BLaER1 (cell line): Measurements from ENCODE around the gene SMURF2.

ENCODE experiments used
- H3K27ac ChIP-seq: shearing (Covaris generic); formaldehyde crosslinking; 2 replicates; pipeline ENCODE4 v1.8.1; 2022
- H3K27me3 ChIP-seq: shearing (Covaris generic); formaldehyde crosslinking; 2 replicates; pipeline ENCODE4 v1.8.1; 2022
- H3K36me3 ChIP-seq: shearing (Covaris generic); formaldehyde crosslinking; 2 replicates; pipeline ENCODE4 v1.8.1; 2022
- H3K4me1 ChIP-seq: shearing (Covaris generic); formaldehyde crosslinking; 2 replicates; pipeline ENCODE4 v1.8.1; 2022
- H3K4me2 ChIP-seq: shearing (Covaris generic); formaldehyde crosslinking; 2 replicates; pipeline ENCODE4 v1.8.1; 2022
- H3K4me3 ChIP-seq: shearing (Covaris generic); formaldehyde crosslinking; 2 replicates; pipeline ENCODE4 v1.8.1; 2022
- H3K9ac ChIP-seq: shearing (Covaris generic); formaldehyde crosslinking; 2 replicates; pipeline ENCODE4 v1.8.1; 2022
- H3K9me3 ChIP-seq: shearing (Covaris generic); formaldehyde crosslinking; 2 replicates; pipeline ENCODE4 v1.8.1; 2022
- H4K20me1 ChIP-seq: shearing (Covaris generic); formaldehyde crosslinking; 2 replicates; pipeline ENCODE4 v1.8.1; 2022
- Cebpa-rat ChIP-seq: shearing (Covaris generic); IDR thresholded peaks from 2 replicates; pipeline ENCODE4 v1.8.1; 2022

SMURF2 gene

GRCh38 chr17:64661976-64662773 is at the start of gene SMURF2:
Gene SMURF2, minus strand, starts transcription at chr17:64662307. Its CDS starts 427 bp downstream, at chr17:64661880.
- no peak for TF ChIP-seq Cebpa-rat
- Histone ChIP-seq H4K20me1 (peaks cover 43% of the 10 kb centered on the region), H3K9me3 (no peaks in the 10 kb centered on the region), H3K27me3 (no peaks in the 10 kb centered on the region), H3K27ac (peak within 1 kb of the TSS; percentile 95), H3K36me3 (peaks cover 7% of the 10 kb centered on the region; the same call in 1 of the 2 replicates), H3K9ac (peak within 1 kb of the TSS; percentile 92), H3K4me3 (peak within 1 kb of the TSS; percentile 82), H3K4me2 (peak within 1 kb of the TSS; percentile 95), H3K4me1 (peaks cover 19% of the 10 kb centered on the region)

DNA sequence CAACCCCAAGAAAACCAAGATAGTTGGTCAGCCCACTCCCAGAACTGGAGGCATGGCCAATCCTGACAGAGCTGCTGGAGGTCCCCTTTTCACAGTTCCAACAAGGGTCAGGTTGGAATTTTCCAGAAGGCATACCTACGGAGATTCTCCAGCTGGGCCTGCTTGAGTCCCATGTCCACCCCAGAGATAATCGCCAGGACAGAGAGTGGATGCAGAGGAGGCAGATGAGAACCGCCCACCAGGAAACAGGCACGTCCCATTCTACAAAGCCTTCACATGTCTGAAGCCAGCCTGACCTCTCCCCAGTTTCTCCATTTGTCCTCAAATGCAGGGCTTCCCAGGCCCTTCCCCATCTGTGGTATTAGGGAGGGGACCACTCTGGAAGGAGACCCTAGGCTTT is 47.4 kb upstream of the SMURF2 start:
- Histone ChIP-seq H3K4me3 (peak overlapping the region; percentile 23; the same call in 1 of the 2 replicates), H4K20me1 (no peaks in the 10 kb centered on the region), H3K27me3 (no peaks in the 10 kb centered on the region), H3K9ac (peak overlapping the region; percentile 35; the same call in 1 of the 2 replicates), H3K27ac (peak overlapping the region; percentile 63), H3K4me2 (peak overlapping the region; percentile 85), H3K36me3 (no peaks in the 10 kb centered on the region), H3K9me3 (no peaks in the 10 kb centered on the region), H3K4me1 (peaks cover 77% of the 10 kb centered on the region)
- no peak for TF ChIP-seq Cebpa-rat

GRCh38 chr17:64707050-64707591 is 45.0 kb upstream of the SMURF2 start:
- no peak overlapping the region for H3K27ac ChIP-seq
- H4K20me1 ChIP-seq: no peaks in the 10 kb centered on the region
- peak overlapping the region; percentile 85 for H3K4me2 ChIP-seq
- H3K4me1 ChIP-seq: peaks cover 55% of the 10 kb centered on the region
- no peak overlapping the region for H3K4me3 ChIP-seq
- no peaks in the 10 kb centered on the region for H3K27me3 ChIP-seq
- no peak for TF ChIP-seq Cebpa-rat
- no peak overlapping the region for H3K9ac ChIP-seq
- no peaks in the 10 kb centered on the region for H3K36me3 ChIP-seq
- no peaks in the 10 kb centered on the region for H3K9me3 ChIP-seq

- H3K4me2 ChIP-seq: peak overlapping the region; percentile 85; the same call in 1 of the 2 replicates
These were observed 44.3 kb upstream of the SMURF2 start for GRCh38 chr17:64706224-64707049.

GRCh38 chr17:64702815-64703214 is 40.7 kb upstream of the SMURF2 start:
- Histone ChIP-seq H3K36me3 (no peaks in the 10 kb centered on the region), H3K4me2 (no peak overlapping the region), H3K4me1 (peaks cover 18% of the 10 kb centered on the region), H4K20me1 (no peaks in the 10 kb centered on the region), H3K27me3 (no peaks in the 10 kb centered on the region), H3K4me3 (no peak overlapping the region), H3K9me3 (no peaks in the 10 kb centered on the region), H3K27ac (no peak overlapping the region), H3K9ac (no peak overlapping the region)
- no peak for TF ChIP-seq Cebpa-rat

More at GRCh38 chr17:64706224-64707049, 44.3 kb upstream of the SMURF2 start:
- TF ChIP-seq Cebpa-rat: no peak
- no peak overlapping the region for H3K4me3 ChIP-seq
- no peak overlapping the region for H3K9ac ChIP-seq
- H3K36me3 ChIP-seq: no peaks in the 10 kb centered on the region
- peaks cover 48% of the 10 kb centered on the region for H3K4me1 ChIP-seq
- H3K27me3 ChIP-seq: no peaks in the 10 kb centered on the region
- no peaks in the 10 kb centered on the region for H4K20me1 ChIP-seq
- H3K9me3 ChIP-seq: no peaks in the 10 kb centered on the region
- no peak overlapping the region for H3K27ac ChIP-seq

GRCh38 chr17:64698725-64699124 is 36.6 kb upstream of the SMURF2 start:
- Histone ChIP-seq H3K4me1 (peaks cover 6% of the 10 kb centered on the region; the same call in 1 of the 2 replicates), H3K27me3 (no peaks in the 10 kb centered on the region), H3K4me2 (no peak overlapping the region), H4K20me1 (no peaks in the 10 kb centered on the region), H3K4me3 (no peak overlapping the region), H3K9ac (no peak overlapping the region), H3K36me3 (no peaks in the 10 kb centered on the region), H3K27ac (no peak overlapping the region), H3K9me3 (no peaks in the 10 kb centered on the region)
- no peak for TF ChIP-seq Cebpa-rat

GRCh38 chr17:64694207-64694606 is 32.1 kb upstream of the SMURF2 start:
- Histone ChIP-seq H3K36me3 (no peaks in the 10 kb centered on the region), H3K27ac (no peak overlapping the region), H4K20me1 (no peaks in the 10 kb centered on the region), H3K27me3 (no peaks in the 10 kb centered on the region), H3K9me3 (no peaks in the 10 kb centered on the region), H3K4me1 (no peaks in the 10 kb centered on the region), H3K4me2 (no peak overlapping the region), H3K4me3 (no peak overlapping the region), H3K9ac (no peak overlapping the region)
- TF ChIP-seq Cebpa-rat: no peak

DNA sequence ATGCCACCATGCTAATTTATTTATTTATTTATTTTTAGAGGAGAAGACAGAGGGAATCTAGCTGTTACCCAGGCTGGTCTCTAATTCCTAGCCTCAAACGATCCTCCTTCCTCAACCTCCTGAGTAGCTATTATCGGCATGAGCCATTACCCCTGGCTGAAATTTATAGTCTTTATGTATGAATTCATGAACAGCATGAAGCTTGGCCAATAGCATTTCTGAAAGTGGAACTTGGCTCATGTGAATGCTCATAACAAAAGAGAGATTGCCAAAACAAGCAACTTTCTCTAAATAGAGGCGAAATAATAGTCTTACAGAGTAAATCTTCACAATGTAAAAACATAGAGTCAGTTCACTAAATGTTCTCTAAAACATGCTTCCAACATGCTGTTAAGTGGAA is 30.1 kb upstream of the SMURF2 start:
- no peaks in the 10 kb centered on the region for H3K4me1 ChIP-seq
- no peaks in the 10 kb centered on the region for H4K20me1 ChIP-seq
- no peaks in the 10 kb centered on the region for H3K27me3 ChIP-seq
- no peaks in the 10 kb centered on the region for H3K9me3 ChIP-seq
- TF ChIP-seq Cebpa-rat: no peak
- no peak overlapping the region for H3K4me2 ChIP-seq
- H3K4me3 ChIP-seq: no peak overlapping the region
- H3K27ac ChIP-seq: no peak overlapping the region
- no peaks in the 10 kb centered on the region for H3K36me3 ChIP-seq
- no peak overlapping the region for H3K9ac ChIP-seq

DNA sequence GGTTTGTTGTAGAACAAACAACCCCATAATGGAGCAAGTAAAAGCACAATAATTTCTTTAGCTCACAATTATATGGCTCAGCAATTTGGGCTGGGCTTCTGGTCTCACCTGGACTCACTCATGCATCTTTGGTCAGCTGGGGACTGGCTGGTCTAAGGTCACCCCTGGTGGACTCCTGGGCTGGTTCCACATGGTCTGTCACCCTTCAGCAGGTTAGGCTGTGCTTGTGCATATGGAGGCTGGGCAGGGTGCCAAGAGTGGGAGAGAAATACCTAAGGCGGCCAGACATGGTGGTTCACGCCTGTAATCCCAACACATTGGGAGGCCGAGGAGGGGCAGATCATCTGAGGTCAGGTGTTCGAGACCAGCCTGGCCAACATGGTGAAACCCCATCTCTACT is 27.0 kb upstream of the SMURF2 start:
- Histone ChIP-seq H4K20me1 (no peaks in the 10 kb centered on the region), H3K27ac (no peak overlapping the region), H3K27me3 (no peaks in the 10 kb centered on the region), H3K4me1 (no peaks in the 10 kb centered on the region), H3K9ac (no peak overlapping the region), H3K4me2 (no peak overlapping the region), H3K9me3 (no peaks in the 10 kb centered on the region), H3K36me3 (no peaks in the 10 kb centered on the region), H3K4me3 (no peak overlapping the region)
- no peak for TF ChIP-seq Cebpa-rat
